ENCODE data around the gene SPPL2A. TPM values are rescaled to one million over a fixed set of nuclear protein-coding genes. Genes with fewer than 3 reads are reported as not detected.

SPPL2A gene
- total and polyA plus RNA-seq, 2 experiments from 2014 or later: 37.3 to 198 TPM

DNA sequence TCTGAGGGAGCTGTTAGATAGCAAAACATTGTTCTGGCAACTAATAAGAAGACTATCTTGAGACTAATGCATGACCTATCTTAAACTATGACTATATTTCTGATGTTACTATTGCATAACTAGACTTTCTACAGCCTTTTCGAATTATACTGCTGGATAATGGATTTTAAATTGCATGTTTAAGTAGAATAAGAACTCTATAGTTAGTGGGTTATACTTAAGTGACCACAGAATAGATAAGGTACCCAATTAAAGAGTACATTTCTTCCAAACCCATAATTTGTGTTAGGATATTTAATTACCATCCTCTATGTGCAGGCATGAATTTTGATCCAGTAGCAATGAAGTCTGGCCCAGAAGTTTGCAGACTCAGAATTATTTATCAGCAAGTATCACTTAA, 44.6 kb upstream of the SPPL2A start:
- H3K4me1 ChIP-seq (ENCODE audit: low read depth): no peaks in the 10 kb centered on the region
- H3K36me3 ChIP-seq: no peaks in the 10 kb centered on the region
- TF ChIP-seq, protein P1, sequence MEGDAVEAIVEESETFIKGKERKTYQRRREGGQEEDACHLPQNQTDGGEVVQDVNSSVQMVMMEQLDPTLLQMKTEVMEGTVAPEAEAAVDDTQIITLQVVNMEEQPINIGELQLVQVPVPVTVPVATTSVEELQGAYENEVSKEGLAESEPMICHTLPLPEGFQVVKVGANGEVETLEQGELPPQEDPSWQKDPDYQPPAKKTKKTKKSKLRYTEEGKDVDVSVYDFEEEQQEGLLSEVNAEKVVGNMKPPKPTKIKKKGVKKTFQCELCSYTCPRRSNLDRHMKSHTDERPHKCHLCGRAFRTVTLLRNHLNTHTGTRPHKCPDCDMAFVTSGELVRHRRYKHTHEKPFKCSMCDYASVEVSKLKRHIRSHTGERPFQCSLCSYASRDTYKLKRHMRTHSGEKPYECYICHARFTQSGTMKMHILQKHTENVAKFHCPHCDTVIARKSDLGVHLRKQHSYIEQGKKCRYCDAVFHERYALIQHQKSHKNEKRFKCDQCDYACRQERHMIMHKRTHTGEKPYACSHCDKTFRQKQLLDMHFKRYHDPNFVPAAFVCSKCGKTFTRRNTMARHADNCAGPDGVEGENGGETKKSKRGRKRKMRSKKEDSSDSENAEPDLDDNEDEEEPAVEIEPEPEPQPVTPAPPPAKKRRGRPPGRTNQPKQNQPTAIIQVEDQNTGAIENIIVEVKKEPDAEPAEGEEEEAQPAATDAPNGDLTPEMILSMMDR (IDR thresholded peaks at IDR 0.05; ENCODE audit: low read depth, low read length): no peak
- H3K27ac ChIP-seq: no peak overlapping the region
- no peaks in the 10 kb centered on the region for H3K9me3 ChIP-seq (ENCODE audit: low read depth)
- H3K27me3 ChIP-seq: no peaks in the 10 kb centered on the region
- H3K4me3 ChIP-seq: no peak overlapping the region
- DNase-seq (ENCODE audit: low read depth in 1 of 2, low spot score in 1 of 2): no peak

DNA sequence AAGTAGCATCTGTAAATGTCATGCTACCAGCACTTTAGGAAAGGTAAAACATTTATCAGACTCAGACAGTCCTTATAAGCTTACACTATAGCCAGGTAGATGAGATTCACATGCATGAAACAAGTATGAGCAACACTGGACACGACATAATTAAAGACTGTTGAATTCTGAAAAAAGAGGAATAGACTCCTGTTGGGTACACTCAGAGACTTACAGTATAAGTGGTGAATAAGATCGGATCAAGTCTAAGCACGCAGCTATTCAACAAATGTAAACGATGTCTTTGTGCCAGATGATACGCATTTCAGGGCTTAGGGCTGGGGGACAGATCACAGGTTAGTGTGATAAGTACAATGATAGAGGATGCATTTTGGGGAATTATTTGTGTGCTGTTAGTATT, 43.2 kb upstream of the SPPL2A start:
- no peak overlapping the region for H3K4me3 ChIP-seq
- H3K27me3 ChIP-seq: no peaks in the 10 kb centered on the region
- H3K27ac ChIP-seq: no peak overlapping the region
- H3K4me1 ChIP-seq (ENCODE audit: low read depth): no peaks in the 10 kb centered on the region
- H3K9me3 ChIP-seq (ENCODE audit: low read depth): no peaks in the 10 kb centered on the region
- H3K36me3 ChIP-seq: no peaks in the 10 kb centered on the region
- no peak for DNase-seq (ENCODE audit: low read depth in 1 of 2, low spot score in 1 of 2)
- TF ChIP-seq, protein P1 (IDR thresholded peaks at IDR 0.05; ENCODE audit: low read depth, low read length): no peak

DNA sequence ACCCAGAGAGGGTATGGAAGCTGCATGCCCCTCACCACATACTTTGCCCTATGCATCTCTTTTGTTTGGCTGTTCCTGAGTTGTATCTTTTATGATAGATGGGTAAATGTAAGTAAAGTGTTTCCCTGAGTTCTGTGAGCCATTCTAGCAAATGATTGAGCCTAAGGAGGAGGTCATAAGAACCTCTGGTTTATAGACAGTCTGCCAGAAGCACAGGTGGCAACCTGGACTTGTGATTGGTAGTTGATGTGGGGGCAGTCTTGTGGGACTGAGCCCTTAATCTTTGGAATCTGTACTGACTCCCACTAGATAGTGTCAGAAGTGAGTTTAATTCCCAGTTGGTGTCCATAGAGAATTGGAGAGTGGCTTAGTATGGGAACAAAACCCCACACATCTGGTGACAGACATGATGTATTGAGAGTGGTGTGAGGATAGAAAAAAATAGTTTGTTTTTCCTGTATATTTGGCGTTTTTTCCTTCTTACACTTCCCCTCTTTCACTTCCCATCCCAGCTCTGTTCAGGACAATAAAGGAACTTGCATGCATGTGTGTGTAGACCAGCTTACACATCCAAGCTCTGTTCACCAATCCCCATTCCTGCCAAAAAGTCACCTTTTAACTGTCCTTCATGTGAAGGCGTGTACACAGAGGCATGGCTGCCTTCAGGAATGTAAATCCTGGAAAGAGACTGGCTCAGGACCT, 38.1 kb upstream of the SPPL2A start:
- TF ChIP-seq, protein P1 (IDR thresholded peaks at IDR 0.05; ENCODE audit: low read depth, low read length): no peak
- no peak for DNase-seq (ENCODE audit: low read depth in 1 of 2, low spot score in 1 of 2)
- Histone ChIP-seq H3K36me3 (no peaks in the 10 kb centered on the region), H3K27me3 (no peaks in the 10 kb centered on the region), H3K4me1 (ENCODE audit: low read depth) (no peaks in the 10 kb centered on the region), H3K9me3 (ENCODE audit: low read depth) (no peaks in the 10 kb centered on the region), H3K4me3 (no peak overlapping the region), H3K27ac (no peak overlapping the region)

DNA sequence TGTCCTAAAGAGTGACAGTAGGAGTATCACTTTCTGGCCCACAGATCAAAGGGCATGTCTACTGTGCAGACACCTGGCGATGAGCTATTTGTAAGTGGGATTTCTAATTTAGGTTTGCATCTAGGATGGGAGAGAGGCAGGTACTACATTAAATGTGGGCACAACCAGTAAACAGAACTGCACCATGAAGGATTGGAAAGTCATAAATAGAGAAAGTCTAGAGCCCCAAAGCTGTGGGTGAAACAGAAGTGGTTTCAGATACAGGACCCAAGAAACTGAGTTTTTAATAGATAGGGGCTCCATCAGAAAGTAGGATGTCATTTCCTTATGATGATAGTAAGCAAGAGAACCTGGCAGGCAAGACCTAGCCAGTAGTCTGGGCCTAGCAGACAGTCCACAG, 35.2 kb upstream of the SPPL2A start:
- TF ChIP-seq, protein P1 (IDR thresholded peaks at IDR 0.05; ENCODE audit: low read depth, low read length): no peak
- H3K4me1 ChIP-seq (ENCODE audit: low read depth): no peaks in the 10 kb centered on the region
- no peaks in the 10 kb centered on the region for H3K36me3 ChIP-seq
- no peak overlapping the region for H3K4me3 ChIP-seq
- no peak for DNase-seq (ENCODE audit: low read depth in 1 of 2, low spot score in 1 of 2)
- H3K27me3 ChIP-seq: no peaks in the 10 kb centered on the region
- no peaks in the 10 kb centered on the region for H3K9me3 ChIP-seq (ENCODE audit: low read depth)
- no peak overlapping the region for H3K27ac ChIP-seq

DNA sequence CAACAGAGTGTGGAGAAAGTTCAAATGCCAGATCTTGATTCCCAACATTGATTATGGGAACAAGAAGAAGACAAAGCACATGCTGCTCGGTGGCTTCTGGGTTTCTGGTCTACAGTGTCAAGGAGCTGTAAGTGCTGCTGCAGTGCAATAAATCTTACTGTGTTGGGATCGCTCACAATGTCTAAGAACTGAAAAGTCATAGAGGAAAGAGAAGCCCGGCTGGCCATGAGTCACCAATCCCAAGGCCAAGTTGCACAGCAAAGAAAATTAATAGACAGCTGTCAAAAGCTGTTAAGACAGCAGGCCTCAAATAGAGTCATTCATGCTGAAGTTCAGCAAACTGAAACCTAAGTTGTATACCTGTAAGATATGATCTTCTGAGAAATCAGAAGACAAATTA, 33.2 kb upstream of the SPPL2A start:
- H3K36me3 ChIP-seq: no peaks in the 10 kb centered on the region
- no peaks in the 10 kb centered on the region for H3K4me1 ChIP-seq (ENCODE audit: low read depth)
- no peaks in the 10 kb centered on the region for H3K9me3 ChIP-seq (ENCODE audit: low read depth)
- no peak overlapping the region for H3K27ac ChIP-seq
- H3K4me3 ChIP-seq: no peak overlapping the region
- no peak for DNase-seq (ENCODE audit: low read depth in 1 of 2, low spot score in 1 of 2)
- TF ChIP-seq, protein P1 (IDR thresholded peaks at IDR 0.05; ENCODE audit: low read depth, low read length): no peak
- no peaks in the 10 kb centered on the region for H3K27me3 ChIP-seq

Measured in cardiac muscle cell (in vitro differentiated cells and primary cell).